Measurements from ENCODE around the gene LASP1.
A peak's percentile ranks its signal among the peaks of the same experiment; 100 is the strongest.

The LASP1 gene

DNA sequence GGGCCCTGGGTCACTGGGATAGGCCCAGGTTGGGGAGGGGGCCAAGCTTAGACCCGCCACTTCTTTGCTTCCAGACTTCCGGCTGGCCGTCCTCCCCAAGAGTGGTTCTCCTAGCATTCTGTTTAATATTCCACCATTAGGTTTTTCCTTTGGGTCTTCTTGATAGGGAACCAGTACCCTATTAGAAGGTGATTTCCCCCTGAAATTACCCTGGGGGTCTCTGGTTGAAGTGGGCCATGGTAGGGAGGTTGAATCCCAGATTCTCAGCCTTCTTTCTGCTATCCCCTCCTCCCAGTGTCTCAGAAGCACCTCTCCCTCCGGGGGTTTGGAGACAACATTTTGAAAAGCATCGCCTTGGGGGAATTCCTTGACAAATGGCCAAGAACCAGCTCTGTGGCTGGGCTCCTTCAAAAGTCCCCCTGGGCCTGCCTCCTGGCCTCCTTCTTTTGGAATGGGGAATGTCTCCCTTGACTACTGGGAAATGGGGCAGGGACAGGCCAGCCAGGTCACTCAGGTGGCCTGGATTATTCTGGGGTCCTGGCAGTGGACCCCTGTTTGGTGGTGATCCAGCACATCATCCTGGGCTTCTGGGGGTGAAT, 5.7 kb downstream of the LASP1 start:
- no peaks in the 10 kb centered on the region for H3K9me3 ChIP-seq (ENCODE audit: control insufficient read depth, insufficient read depth, low read length)
- H3K79me2 ChIP-seq (ENCODE audit: control insufficient read depth, low read length): peaks cover 92% of the 10 kb centered on the region
- H3K4me2 ChIP-seq (ENCODE audit: low read length): no peak overlapping the region; the same call in 1 of the 2 replicates
- H3K4me1 ChIP-seq (ENCODE audit: control insufficient read depth, low read length): peaks cover 78% of the 10 kb centered on the region
- H3F3A ChIP-seq (ENCODE audit: control insufficient read depth, insufficient read depth): no peaks in the 10 kb centered on the region
- no peak overlapping the region for H3K27ac ChIP-seq (ENCODE audit: low read depth, low read length)
- H3K4me3 ChIP-seq (ENCODE audit: low read length): no peak overlapping the region
- H3K27me3 ChIP-seq (ENCODE audit: control insufficient read depth, low read length): no peaks in the 10 kb centered on the region
- no peaks in the 10 kb centered on the region for H3K9me2 ChIP-seq (replicated peaks; ENCODE audit: control insufficient read depth, low read length)
- peaks cover 6% of the 10 kb centered on the region for H4K20me1 ChIP-seq (ENCODE audit: control insufficient read depth, insufficient read depth, low read depth, low read length)
- TF ChIP-seq, protein P1, sequence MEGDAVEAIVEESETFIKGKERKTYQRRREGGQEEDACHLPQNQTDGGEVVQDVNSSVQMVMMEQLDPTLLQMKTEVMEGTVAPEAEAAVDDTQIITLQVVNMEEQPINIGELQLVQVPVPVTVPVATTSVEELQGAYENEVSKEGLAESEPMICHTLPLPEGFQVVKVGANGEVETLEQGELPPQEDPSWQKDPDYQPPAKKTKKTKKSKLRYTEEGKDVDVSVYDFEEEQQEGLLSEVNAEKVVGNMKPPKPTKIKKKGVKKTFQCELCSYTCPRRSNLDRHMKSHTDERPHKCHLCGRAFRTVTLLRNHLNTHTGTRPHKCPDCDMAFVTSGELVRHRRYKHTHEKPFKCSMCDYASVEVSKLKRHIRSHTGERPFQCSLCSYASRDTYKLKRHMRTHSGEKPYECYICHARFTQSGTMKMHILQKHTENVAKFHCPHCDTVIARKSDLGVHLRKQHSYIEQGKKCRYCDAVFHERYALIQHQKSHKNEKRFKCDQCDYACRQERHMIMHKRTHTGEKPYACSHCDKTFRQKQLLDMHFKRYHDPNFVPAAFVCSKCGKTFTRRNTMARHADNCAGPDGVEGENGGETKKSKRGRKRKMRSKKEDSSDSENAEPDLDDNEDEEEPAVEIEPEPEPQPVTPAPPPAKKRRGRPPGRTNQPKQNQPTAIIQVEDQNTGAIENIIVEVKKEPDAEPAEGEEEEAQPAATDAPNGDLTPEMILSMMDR (IDR thresholded peaks at IDR 0.05; ENCODE audit: low read depth, low read length, poor library complexity, severe bottlenecking): no peak
- no peak for TF ChIP-seq EZH2phosphoT487 (IDR thresholded peaks at IDR 0.05; ENCODE audit: borderline replicate concordance, low read length)
- peaks cover 49% of the 10 kb centered on the region for H3K36me3 ChIP-seq (ENCODE audit: control insufficient read depth, low read length)

DNA sequence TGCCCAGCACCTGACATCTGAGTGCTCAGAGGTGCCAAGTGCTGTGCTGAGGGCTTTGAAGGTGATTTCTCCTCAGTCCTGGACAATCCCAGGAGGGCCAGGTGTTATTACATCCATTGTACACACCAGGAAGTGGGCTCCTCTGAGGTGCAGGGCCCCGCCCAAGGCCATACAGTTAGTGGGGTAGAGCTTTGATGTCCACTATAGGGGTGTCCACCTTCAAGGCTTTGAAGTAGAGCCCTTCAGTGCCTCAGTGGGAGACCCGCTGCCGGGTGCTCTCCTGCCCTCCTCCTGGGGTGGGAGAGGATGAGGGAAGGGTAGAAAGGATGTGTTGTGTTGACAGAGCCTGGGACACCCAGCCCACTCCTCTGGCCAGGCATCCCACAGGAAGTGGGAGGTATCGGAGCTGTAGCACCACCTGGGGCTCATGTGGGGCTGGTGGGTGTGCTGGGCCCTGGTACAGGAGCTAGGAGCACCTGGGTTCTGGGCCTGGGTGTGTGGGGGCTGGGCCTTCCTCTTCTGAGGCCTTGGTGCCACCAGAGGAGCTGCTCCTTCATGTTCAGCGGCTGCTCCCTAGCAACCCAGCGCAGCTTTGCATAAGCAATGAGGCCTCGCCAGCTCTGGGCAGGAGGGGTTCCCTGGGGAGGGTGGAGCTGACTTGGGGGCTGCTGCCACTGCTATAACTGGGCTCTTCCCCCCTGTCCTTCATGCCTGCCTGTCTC, 7.4 kb downstream of the LASP1 start:
- H3K9me3 ChIP-seq (ENCODE audit: control insufficient read depth, insufficient read depth, low read length): no peaks in the 10 kb centered on the region
- peaks cover under 1% of the 10 kb centered on the region for H4K20me1 ChIP-seq (ENCODE audit: control insufficient read depth, insufficient read depth, low read depth, low read length)
- H3K27me3 ChIP-seq (ENCODE audit: control insufficient read depth, low read length): no peaks in the 10 kb centered on the region
- H3K9me2 ChIP-seq (replicated peaks; ENCODE audit: control insufficient read depth, low read length): no peaks in the 10 kb centered on the region
- peaks cover 88% of the 10 kb centered on the region for H3K79me2 ChIP-seq (ENCODE audit: control insufficient read depth, low read length)
- peaks cover 54% of the 10 kb centered on the region for H3K36me3 ChIP-seq (ENCODE audit: control insufficient read depth, low read length)
- H3F3A ChIP-seq (ENCODE audit: control insufficient read depth, insufficient read depth): no peaks in the 10 kb centered on the region
- TF ChIP-seq, protein P1 (IDR thresholded peaks at IDR 0.05; ENCODE audit: low read depth, low read length, poor library complexity, severe bottlenecking): peak; percentile 9
- no peak for TF ChIP-seq EZH2phosphoT487 (IDR thresholded peaks at IDR 0.05; ENCODE audit: borderline replicate concordance, low read length)
- H3K27ac ChIP-seq (ENCODE audit: low read depth, low read length): peak overlapping the region; percentile 54
- H3K4me2 ChIP-seq (ENCODE audit: low read length): peak overlapping the region; percentile 76
- H3K4me1 ChIP-seq (ENCODE audit: control insufficient read depth, low read length): peaks cover 79% of the 10 kb centered on the region
- peak overlapping the region; percentile 64 for H3K4me3 ChIP-seq (ENCODE audit: low read length)

DNA sequence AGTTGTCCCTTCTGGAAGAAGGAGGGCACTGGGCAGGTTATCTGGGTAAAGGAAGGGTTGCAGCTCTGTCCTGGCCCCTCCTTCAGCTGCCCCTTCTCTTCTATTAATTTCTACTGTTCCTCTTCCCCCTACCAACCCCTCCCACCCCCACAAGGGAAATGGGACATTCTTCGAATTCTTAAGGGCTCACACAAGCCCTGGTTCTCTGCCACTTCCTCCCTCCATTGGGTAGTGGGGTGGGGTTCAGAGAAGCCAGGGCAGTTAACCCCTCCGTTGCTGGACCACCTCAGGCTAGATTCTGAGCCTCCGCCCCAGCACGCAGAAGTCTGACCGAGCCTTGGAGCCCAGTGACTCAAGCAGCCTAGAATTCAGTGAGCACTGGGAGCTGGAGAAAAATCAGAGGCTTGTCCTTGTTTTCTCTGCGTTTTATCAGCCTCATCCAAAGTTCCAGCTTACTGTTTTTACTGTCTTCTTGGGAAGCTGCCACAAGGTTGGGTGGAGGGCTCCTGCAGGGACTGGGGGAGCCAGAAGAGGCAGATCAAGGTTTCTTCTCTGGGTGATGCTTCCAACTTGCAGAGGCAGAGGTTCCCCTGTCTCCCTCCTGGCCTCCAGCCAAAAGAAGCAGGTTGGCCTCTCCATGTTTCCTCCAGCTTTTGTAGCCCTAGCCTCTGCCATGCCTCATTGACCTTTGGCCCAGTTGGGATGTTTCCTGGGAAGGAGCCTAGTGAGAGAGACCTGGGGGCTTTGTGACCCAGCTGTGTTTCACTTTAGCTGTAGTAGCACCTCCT, 10.2 kb downstream of the LASP1 start:
- Histone ChIP-seq H3F3A (ENCODE audit: control insufficient read depth, insufficient read depth) (no peaks in the 10 kb centered on the region), H3K4me2 (ENCODE audit: low read length) (no peak overlapping the region), H3K9me3 (ENCODE audit: control insufficient read depth, insufficient read depth, low read length) (no peaks in the 10 kb centered on the region), H3K9me2 (replicated peaks; ENCODE audit: control insufficient read depth, low read length) (no peaks in the 10 kb centered on the region), H4K20me1 (ENCODE audit: control insufficient read depth, insufficient read depth, low read depth, low read length) (no peaks in the 10 kb centered on the region), H3K4me1 (ENCODE audit: control insufficient read depth, low read length) (peaks cover 60% of the 10 kb centered on the region), H3K27me3 (ENCODE audit: control insufficient read depth, low read length) (no peaks in the 10 kb centered on the region), H3K4me3 (ENCODE audit: low read length) (no peak overlapping the region), H3K79me2 (ENCODE audit: control insufficient read depth, low read length) (peaks cover 81% of the 10 kb centered on the region), H3K36me3 (ENCODE audit: control insufficient read depth, low read length) (peaks cover 64% of the 10 kb centered on the region), H3K27ac (ENCODE audit: low read depth, low read length) (no peak overlapping the region)
- TF ChIP-seq, protein P1 (IDR thresholded peaks at IDR 0.05; ENCODE audit: low read depth, low read length, poor library complexity, severe bottlenecking): no peak
- TF ChIP-seq EZH2phosphoT487 (IDR thresholded peaks at IDR 0.05; ENCODE audit: borderline replicate concordance, low read length): no peak

All from DOHH2 (cell line).